PC-3 (cell line): ENCODE data around the gene PRRG3. TPM values are rescaled to one million over a fixed set of nuclear protein-coding genes. Genes with fewer than 3 reads are reported as not detected.

Experiments used
- ATAC-seq: fragments of 200-7000 bp; cut with Tn5 transposase; 2 replicates; pipeline ENCODE4 v1.9.1; 2020; ENCODE audit warnings: mild to moderate bottlenecking, moderate library complexity
- BruUV-seq: library from RNA; stranded (reverse); fragments of 400-500 nt; replicated peaks from 2 replicates; lab custom pipeline; 2021; lab: Mats Ljungman, UMichigan
- CTCF ChIA-PET: fragments of 300-600 bp; sonication (Branson Sonifier 250); formaldehyde crosslinking; loops from one replicate; lab custom pipeline; 2022; ENCODE audit warnings: antibody characterized with exemption; lab: Charles Lee
- POLR2A ChIA-PET: fragments of 300-600 bp; sonication (Branson Sonifier 250); formaldehyde crosslinking; loops from one replicate; lab custom pipeline; 2022; ENCODE audit warnings: antibody characterized with exemption; ENCODE audit not compliant: unreplicated experiment; lab: Charles Lee
- DNase-seq: peaks from one replicate; pipeline ENCODE4 v3.0.0-alpha.2; 2015
- H2AFZ ChIP-seq: fragments of 300-600 bp; sonication (generic); 2 replicates; pipeline ENCODE4 v1.6.0; 2016; ENCODE audit warnings: antibody characterized with exemption, low read length
- H3F3A ChIP-seq: fragments of 300-600 bp; sonication (generic); one replicate; pipeline ENCODE4 v1.6.0; 2017; ENCODE audit warnings: antibody characterized with exemption, low read length, control low read depth, mild to moderate bottlenecking; ENCODE audit not compliant: unreplicated experiment
- H3K27ac ChIP-seq: fragments of 300-600 bp; sonication (generic); 2 replicates; pipeline ENCODE4 v1.5.1; 2016; ENCODE audit warnings: mild to moderate bottlenecking, low read length
- H3K27me3 ChIP-seq: fragments of 300-600 bp; sonication (generic); 2 replicates; pipeline ENCODE4 v1.6.1; 2016; ENCODE audit warnings: low read length, mixed read lengths
- H3K36me3 ChIP-seq: fragments of 300-600 bp; sonication (generic); 2 replicates; pipeline ENCODE4 v1.6.1; 2016; ENCODE audit warnings: low read depth, mixed run types, low read length, mixed read lengths
- H3K4me1 ChIP-seq: fragments of 300-600 bp; sonication (generic); 2 replicates; pipeline ENCODE4 v1.5.1; 2016; ENCODE audit warnings: low read length; ENCODE audit not compliant: insufficient read depth
- H3K4me2 ChIP-seq: fragments of 300-600 bp; sonication (generic); 2 replicates; pipeline ENCODE4 v1.6.0; 2016; ENCODE audit warnings: low read length
- H3K4me3 ChIP-seq: fragments of 300-600 bp; sonication (generic); 2 replicates; pipeline ENCODE4 v1.5.1; 2016; ENCODE audit warnings: mild to moderate bottlenecking, low read length, mixed read lengths
- H3K79me2 ChIP-seq: fragments of 300-600 bp; sonication (generic); 2 replicates; pipeline ENCODE4 v1.6.1; 2017; ENCODE audit warnings: low read length, mixed read lengths
- H3K9ac ChIP-seq: fragments of 300-600 bp; sonication (generic); 2 replicates; pipeline ENCODE4 v1.6.0; 2016; ENCODE audit warnings: mild to moderate bottlenecking, low read length
- H3K9me2 ChIP-seq: fragments of 300-600 bp; sonication (generic); replicated peaks from 2 replicates; pipeline ENCODE4 v1.6.1; 2016; ENCODE audit warnings: mixed run types, low read length, mixed read lengths
- H3K9me3 ChIP-seq: fragments of 300-600 bp; sonication (generic); 2 replicates; pipeline ENCODE4 v1.6.1; 2016; ENCODE audit warnings: low read length, mixed read lengths
- H4K20me1 ChIP-seq: fragments of 300-600 bp; sonication (generic); 2 replicates; pipeline ENCODE4 v1.6.1; 2016; ENCODE audit warnings: low read length, mixed read lengths
- CTCF ChIP-seq: fragments of 300-600 bp; sonication (generic); conservative IDR thresholded peaks from 2 replicates; pipeline ENCODE4 v1.5.1; 2017; ENCODE audit warnings: antibody characterized with exemption, low read depth, mild to moderate bottlenecking, low read length
- EZH2 ChIP-seq: fragments of 300-600 bp; sonication (generic); IDR thresholded peaks from one replicate; pipeline ENCODE4 v1.6.1; 2017; ENCODE audit warnings: antibody characterized with exemption, mild to moderate bottlenecking, low read length; ENCODE audit not compliant: unreplicated experiment
- EZH2phosphoT487 ChIP-seq: fragments of 300-600 bp; sonication (generic); IDR thresholded peaks from 2 replicates; pipeline ENCODE4 v1.6.1; 2018; ENCODE audit warnings: mild to moderate bottlenecking, antibody characterized with exemption, low read length, borderline replicate concordance
- intact Hi-C: fragments of 100-400 bp; cut with micrococcal nuclease; formaldehyde crosslinking; loops from 2 replicates; pipeline ENCODE4 v1.9.0; 2023
- total RNA-seq: library from RNA; depleted of rRNA; stranded (reverse); fragments of >200 nt; gene quantifications from 2 replicates; pipeline ENCODE4 v1.2.3, GENCODE V29; 2014

The PRRG3 gene
- total RNA-seq, 1 experiment from 2014 or later, result not detected

GRCh38 chrX:151711154-151711553, 15.9 kb downstream of the PRRG3 start:
- Histone ChIP-seq H3K9me2 (no peaks in the 10 kb centered on the region), H3K79me2 (no peaks in the 10 kb centered on the region), H3K36me3 (no peaks in the 10 kb centered on the region), H3F3A (no peaks in the 10 kb centered on the region), H3K9ac (no peak overlapping the region), H3K9me3 (no peaks in the 10 kb centered on the region), H4K20me1 (no peaks in the 10 kb centered on the region), H3K27me3 (no peaks in the 10 kb centered on the region), H3K4me3 (no peak overlapping the region), H3K4me2 (no peak overlapping the region), H3K27ac (no peak overlapping the region), H2AFZ (no peak overlapping the region), H3K4me1 (no peaks in the 10 kb centered on the region)
- POLR2A ChIA-PET, result no interaction called here
- no peak for TF ChIP-seq EZH2phosphoT487
- no peak for TF ChIP-seq EZH2
- TF ChIP-seq CTCF, result no peak
- ATAC-seq, result no peak
- CTCF ChIA-PET, result no interaction called here
- no peak for DNase-seq
- no TSS peak for BruUV-seq
- intact Hi-C loops, result no loop called here

- Histone ChIP-seq H3K4me2 (no peak overlapping the region), H3K36me3 (no peaks in the 10 kb centered on the region), H3K79me2 (no peaks in the 10 kb centered on the region), H3K27ac (no peak overlapping the region), H4K20me1 (no peaks in the 10 kb centered on the region), H3K9me2 (no peaks in the 10 kb centered on the region), H3K9ac (no peak overlapping the region), H3K9me3 (no peaks in the 10 kb centered on the region), H3K27me3 (no peaks in the 10 kb centered on the region), H3K4me1 (no peaks in the 10 kb centered on the region), H2AFZ (no peak overlapping the region), H3F3A (no peaks in the 10 kb centered on the region), H3K4me3 (no peak overlapping the region)
- ChIA-PET CTCF (no interaction called here), POLR2A (no interaction called here)
- no peak for ATAC-seq
- no TSS peak for BruUV-seq
- no peak for DNase-seq
- intact Hi-C loops, result no loop called here
- TF ChIP-seq EZH2phosphoT487 (no peak), CTCF (no peak), EZH2 (no peak)
Measured at GRCh38 chrX:151711787-151712186, 16.5 kb downstream of the PRRG3 start.

- no TSS peak for BruUV-seq
- POLR2A ChIA-PET, result no interaction called here
- H3K4me2 ChIP-seq, result no peak overlapping the region
- H3K9me3 ChIP-seq, result no peaks in the 10 kb centered on the region
- no peak overlapping the region for H3K9ac ChIP-seq
- H4K20me1 ChIP-seq, result no peaks in the 10 kb centered on the region
- H2AFZ ChIP-seq, result no peak overlapping the region
- DNase-seq, result no peak
- no peaks in the 10 kb centered on the region for H3K36me3 ChIP-seq
- H3K27ac ChIP-seq, result no peak overlapping the region
- ATAC-seq, result no peak
- no peak for TF ChIP-seq CTCF
- no peak for TF ChIP-seq EZH2
- TF ChIP-seq EZH2phosphoT487, result no peak
- H3K27me3 ChIP-seq, result no peaks in the 10 kb centered on the region
- H3K4me3 ChIP-seq, result no peak overlapping the region
- intact Hi-C loops, result no loop called here
- no peaks in the 10 kb centered on the region for H3K4me1 ChIP-seq
- CTCF ChIA-PET, result no interaction called here
- no peaks in the 10 kb centered on the region for H3K9me2 ChIP-seq
- H3F3A ChIP-seq, result no peaks in the 10 kb centered on the region
- no peaks in the 10 kb centered on the region for H3K79me2 ChIP-seq
Measured at GRCh38 chrX:151712253-151712652, 17.0 kb downstream of the PRRG3 start.
